Fibroblast of lung (primary cell): ENCODE results near the gene WDR27.

Source experiments
- CTCF ChIP-seq, 2 donors: IDR thresholded peaks in 1 of 2; conservative IDR thresholded peaks in 1 of 2; 1 replicate in 1 of 2; 2 replicates in 1 of 2; pipeline ENCODE4 v1.5.1; 2011 to 2012; ENCODE audit warnings: low read length in 2 of 2, control low read depth in 1 of 2, inconsistent platforms in 1 of 2, low read depth in 1 of 2, mild to moderate bottlenecking in 1 of 2
- EZH2 ChIP-seq: IDR thresholded peaks from 2 replicates; pipeline ENCODE4 v1.5.1; 2012; ENCODE audit warnings: low read length, control low read depth, mild to moderate bottlenecking; ENCODE audit errors: missing control alignments

GRCh38 chr6:169407325-169407724 lies 294.5 kb downstream of the WDR27 start:
- no peak for TF ChIP-seq CTCF (conservative IDR thresholded peaks at IDR 0.05 in 1 of 2, IDR thresholded peaks at IDR 0.05 in 1 of 2; ENCODE audit: low read depth in 1 of 2, low read length in 2 of 2)
- TF ChIP-seq EZH2 = no peak
